Left ventricle myocardium inferior (tissue), 1 donor: ENCODE results near the gene PRPF38B. TPM values are rescaled to one million over a fixed set of nuclear protein-coding genes. Genes with fewer than 3 reads are reported as not detected.

Experiments used
- DNase-seq: peaks from one replicate; pipeline ENCODE4 v3.0.0-alpha.2; 2020
- H3K27ac ChIP-seq: fragments of 200-600 bp; replicated peaks from 2 replicates; pipeline ENCODE4 v1.8.0; 2021
- H3K27me3 ChIP-seq: fragments of 200-600 bp; 2 replicates; pipeline ENCODE4 v1.8.0; 2021; ENCODE audit warnings: low read depth
- H3K36me3 ChIP-seq: fragments of 200-600 bp; 2 replicates; pipeline ENCODE4 v1.8.0; 2021
- H3K4me1 ChIP-seq: fragments of 200-600 bp; 2 replicates; pipeline ENCODE4 v1.8.0; 2021
- H3K4me3 ChIP-seq: fragments of 200-600 bp; 2 replicates; pipeline ENCODE4 v1.8.0; 2021; ENCODE audit warnings: mild to moderate bottlenecking, moderate library complexity
- H3K9me3 ChIP-seq: fragments of 200-600 bp; replicated peaks from 2 replicates; pipeline ENCODE4 v1.8.0; 2021
- intact Hi-C: fragments of 100-400 bp; cut with micrococcal nuclease; formaldehyde crosslinking; loops from one replicate; pipeline ENCODE4 v1.11.0; 2022
- total RNA-seq: library from RNA; stranded (reverse); fragmentation: NEBNext Ultra II Directional; extraction: Animal tissue kit (Norgen Biotek cat#: 25700); gene quantifications from one replicate; pipeline ENCODE4 v1.2.1, GENCODE V29; 2021
- TF ChIP-seq, protein P1 (sequence below): fragments of 200-600 bp; IDR thresholded peaks from 2 replicates; pipeline ENCODE4 v1.8.0; 2021; ENCODE audit warnings: antibody characterized with exemption, mild to moderate bottlenecking, borderline replicate concordance
- donor health status: DM: no; HTN: yes; CAD: no; lungs with severe emphysema.

PRPF38B gene
- total RNA-seq, 1 donor from 2014 or later = 16.5 TPM

DNA sequence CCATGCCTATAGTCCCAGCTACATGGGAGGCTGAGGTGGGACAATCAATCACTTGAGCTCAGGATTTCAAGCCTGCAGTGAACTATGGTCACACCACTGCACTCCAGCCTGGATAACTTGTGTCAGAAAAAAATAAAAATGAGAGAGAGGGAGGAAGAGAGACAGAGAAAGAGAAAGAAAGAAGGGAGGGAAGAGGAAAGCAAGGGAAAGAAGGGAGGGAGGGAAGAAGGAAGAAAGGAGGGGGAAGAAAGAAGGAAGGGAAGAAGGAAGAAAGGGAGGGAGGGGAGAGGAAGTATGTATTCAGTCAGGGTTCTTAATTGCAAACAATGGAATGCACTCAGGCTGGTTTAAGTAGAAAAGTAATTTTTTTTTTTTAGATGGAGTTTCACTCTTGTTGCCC lies 23.3 kb upstream of the PRPF38B start:
- Histone ChIP-seq H3K27ac (no peak overlapping the region), H3K4me1 (no peaks in the 10 kb centered on the region), H3K36me3 (no peaks in the 10 kb centered on the region), H3K27me3 (peaks cover 11% of the 10 kb centered on the region), H3K4me3 (no peak overlapping the region), H3K9me3 (no peaks in the 10 kb centered on the region)
- intact Hi-C loops = no loop called here
- no peak for DNase-seq
- TF ChIP-seq, protein P1, sequence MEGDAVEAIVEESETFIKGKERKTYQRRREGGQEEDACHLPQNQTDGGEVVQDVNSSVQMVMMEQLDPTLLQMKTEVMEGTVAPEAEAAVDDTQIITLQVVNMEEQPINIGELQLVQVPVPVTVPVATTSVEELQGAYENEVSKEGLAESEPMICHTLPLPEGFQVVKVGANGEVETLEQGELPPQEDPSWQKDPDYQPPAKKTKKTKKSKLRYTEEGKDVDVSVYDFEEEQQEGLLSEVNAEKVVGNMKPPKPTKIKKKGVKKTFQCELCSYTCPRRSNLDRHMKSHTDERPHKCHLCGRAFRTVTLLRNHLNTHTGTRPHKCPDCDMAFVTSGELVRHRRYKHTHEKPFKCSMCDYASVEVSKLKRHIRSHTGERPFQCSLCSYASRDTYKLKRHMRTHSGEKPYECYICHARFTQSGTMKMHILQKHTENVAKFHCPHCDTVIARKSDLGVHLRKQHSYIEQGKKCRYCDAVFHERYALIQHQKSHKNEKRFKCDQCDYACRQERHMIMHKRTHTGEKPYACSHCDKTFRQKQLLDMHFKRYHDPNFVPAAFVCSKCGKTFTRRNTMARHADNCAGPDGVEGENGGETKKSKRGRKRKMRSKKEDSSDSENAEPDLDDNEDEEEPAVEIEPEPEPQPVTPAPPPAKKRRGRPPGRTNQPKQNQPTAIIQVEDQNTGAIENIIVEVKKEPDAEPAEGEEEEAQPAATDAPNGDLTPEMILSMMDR = no peak

DNA sequence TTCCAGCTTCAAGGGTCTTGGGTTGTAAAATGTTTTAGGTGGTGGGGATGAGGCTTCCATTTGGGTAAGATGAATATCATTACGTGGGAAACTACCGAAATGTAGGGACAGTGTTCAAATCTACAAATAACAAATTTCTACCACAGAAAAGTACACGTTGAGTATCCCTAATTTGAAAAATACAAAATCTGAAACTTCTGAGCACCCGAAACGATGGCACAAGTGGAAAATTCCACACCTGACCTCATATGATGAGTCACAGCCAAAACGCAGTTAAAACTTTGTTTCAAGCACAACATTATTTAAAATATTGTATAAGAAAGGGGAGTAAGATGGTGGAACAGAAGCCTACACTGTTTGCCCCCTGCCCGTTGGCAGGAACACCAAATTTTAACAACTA lies 22.4 kb upstream of the PRPF38B start:
- no peak overlapping the region for H3K4me3 ChIP-seq
- intact Hi-C loops = no loop called here
- no peaks in the 10 kb centered on the region for H3K36me3 ChIP-seq
- H3K9me3 ChIP-seq = no peaks in the 10 kb centered on the region
- H3K27me3 ChIP-seq = peaks cover 11% of the 10 kb centered on the region
- no peak for DNase-seq
- TF ChIP-seq, protein P1 = no peak
- no peak overlapping the region for H3K27ac ChIP-seq
- H3K4me1 ChIP-seq = no peaks in the 10 kb centered on the region

DNA sequence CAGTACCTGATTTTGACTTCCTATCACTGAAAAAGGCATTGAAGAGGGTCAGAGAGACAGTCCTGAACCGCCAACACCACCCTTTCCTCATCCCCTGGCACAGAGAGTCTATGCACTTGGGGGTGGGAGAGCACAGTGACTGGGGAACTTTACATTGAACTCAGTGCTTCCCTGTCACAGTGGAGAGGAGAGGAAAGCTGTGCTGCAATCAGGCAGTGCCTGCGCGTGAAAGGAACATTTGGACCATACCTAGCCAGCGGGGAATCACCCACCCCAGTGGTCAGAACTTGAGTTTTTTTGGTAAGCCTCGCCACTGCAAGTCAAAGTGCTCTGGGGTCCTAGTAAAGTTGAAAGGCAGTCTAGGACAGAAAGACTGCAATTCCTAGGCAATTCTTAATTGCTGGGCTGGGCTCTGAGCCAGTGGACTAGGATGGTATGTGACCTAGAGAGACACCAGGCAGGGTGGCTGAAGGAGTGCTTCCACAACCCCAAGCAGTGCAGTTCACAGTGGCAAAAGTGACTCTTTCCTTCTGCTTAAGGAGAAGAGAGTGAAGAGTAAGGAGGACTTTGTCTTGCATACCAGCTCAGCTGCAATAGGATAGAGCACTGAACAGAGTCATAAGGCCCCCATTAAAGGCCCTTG lies 21.9 kb upstream of the PRPF38B start:
- no peak for DNase-seq
- Histone ChIP-seq H3K4me1 (no peaks in the 10 kb centered on the region), H3K27ac (no peak overlapping the region), H3K4me3 (no peak overlapping the region), H3K27me3 (peaks cover 11% of the 10 kb centered on the region), H3K9me3 (no peaks in the 10 kb centered on the region), H3K36me3 (no peaks in the 10 kb centered on the region)
- intact Hi-C loops = no loop called here
- TF ChIP-seq, protein P1 = no peak

DNA sequence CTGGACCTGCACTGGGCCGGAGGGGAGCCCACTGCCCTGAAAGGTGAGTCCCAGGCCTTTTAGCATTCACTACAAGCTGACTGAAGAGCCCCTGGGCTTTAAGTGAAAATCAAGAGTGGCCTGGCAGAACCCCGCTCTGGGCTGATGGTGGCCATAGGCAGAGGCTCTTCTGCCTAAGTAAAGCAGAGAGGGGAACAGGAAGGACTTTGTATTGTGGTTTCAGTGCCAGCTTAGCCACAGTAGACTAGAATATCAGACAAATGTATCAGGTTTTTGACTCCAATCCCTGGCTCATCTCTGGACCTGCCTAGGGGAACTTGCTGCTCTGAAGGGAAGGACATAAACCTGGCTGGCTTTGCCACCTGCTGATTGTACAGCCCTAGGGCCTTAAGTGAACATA lies 21.0 kb upstream of the PRPF38B start:
- H3K4me3 ChIP-seq = no peak overlapping the region
- H3K36me3 ChIP-seq = no peaks in the 10 kb centered on the region
- intact Hi-C loops = no loop called here
- H3K4me1 ChIP-seq = no peaks in the 10 kb centered on the region
- DNase-seq = no peak
- TF ChIP-seq, protein P1 = no peak
- H3K27me3 ChIP-seq = peaks cover 11% of the 10 kb centered on the region
- H3K9me3 ChIP-seq = no peaks in the 10 kb centered on the region
- H3K27ac ChIP-seq = no peak overlapping the region

- no peaks in the 10 kb centered on the region for H3K9me3 ChIP-seq
- no peaks in the 10 kb centered on the region for H3K4me1 ChIP-seq
- no peak overlapping the region for H3K27ac ChIP-seq
- peaks cover 6% of the 10 kb centered on the region for H3K27me3 ChIP-seq
- no peak overlapping the region for H3K4me3 ChIP-seq
- H3K36me3 ChIP-seq = no peaks in the 10 kb centered on the region
- TF ChIP-seq, protein P1 = no peak
- intact Hi-C loops = no loop called here
- no peak for DNase-seq
These were observed 13.4 kb upstream of the PRPF38B start for GRCh38 chr1:108678706-108679105.
